GM23248 (cell line): ENCODE results near the gene SAT2.

Source experiments
- EZH2 ChIP-seq: fragments of 200-600 bp; sonication (generic); IDR thresholded peaks from 2 replicates; pipeline ENCODE4 v1.6.1; 2018; ENCODE audit warnings: antibody characterized with exemption, mild to moderate bottlenecking; ENCODE audit not compliant: insufficient read depth, poor library complexity, severe bottlenecking
- EZH2phosphoT487 ChIP-seq: fragments of 200-600 bp; sonication (generic); IDR thresholded peaks from 2 replicates; pipeline ENCODE4 v1.6.1; 2018; ENCODE audit warnings: antibody characterized with exemption, moderate library complexity, mild to moderate bottlenecking, low read depth; ENCODE audit not compliant: insufficient read depth

DNA sequence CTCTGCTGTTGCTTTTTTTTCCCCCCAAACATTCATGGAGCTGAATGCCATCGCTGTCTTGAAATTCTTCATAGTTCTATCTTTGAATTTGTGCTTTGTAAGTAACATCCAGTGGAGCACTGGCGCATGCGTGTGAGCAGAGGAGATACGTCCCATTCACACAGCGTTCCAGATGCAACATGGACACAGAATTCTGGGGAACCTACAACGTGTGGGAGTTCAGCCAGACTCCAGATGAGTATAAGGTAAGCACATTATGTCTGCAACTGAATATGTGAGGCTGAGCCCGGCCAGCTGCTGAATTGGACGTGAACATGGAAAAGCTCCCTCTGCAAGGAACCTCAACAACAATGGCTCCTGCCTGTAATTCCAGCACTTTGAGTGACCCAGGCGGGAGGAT, 18.8 kb upstream of the SAT2 start:
- TF ChIP-seq EZH2 (no peak), EZH2phosphoT487 (no peak)
